GM20000 (cell line): ENCODE measurements around the gene MYO1D.
A peak's percentile ranks its signal among the peaks of the same experiment; 100 is the strongest.
"Not testable (repeated sequence)": the region's sequence is repeated elsewhere in the genome, so short reads cannot be mapped to it uniquely, and the experiment has no call there.

Source experiments
- DNase-seq: peaks from one replicate; pipeline ENCODE4 v3.0.0; 2012; ENCODE audit warnings: low spot score
- CTCF ChIP-seq: IDR thresholded peaks from 2 replicates; pipeline ENCODE4 v1.5.1; 2012; ENCODE audit warnings: mild to moderate bottlenecking, control low read depth; ENCODE audit errors: extremely low read depth, missing control alignments

The MYO1D gene

GRCh38 chr17:32529604-32530003 is 347.3 kb downstream of the MYO1D start:
- DNase-seq, result no peak
- no peak for TF ChIP-seq CTCF

- TF ChIP-seq CTCF, result no peak
- no peak for DNase-seq
Observed at GRCh38 chr17:32528825-32529224, 348.1 kb downstream of the MYO1D start.

- no peak for TF ChIP-seq CTCF
- DNase-seq, result no peak
Observed at GRCh38 chr17:32527146-32527545, 349.8 kb downstream of the MYO1D start.

- no peak for DNase-seq
- TF ChIP-seq CTCF, result no peak
Observed at GRCh38 chr17:32525122-32525521, 351.8 kb downstream of the MYO1D start.

GRCh38 chr17:32524553-32524880 is 352.4 kb downstream of the MYO1D start:
- DNase-seq, result not testable (repeated sequence)

DNA sequence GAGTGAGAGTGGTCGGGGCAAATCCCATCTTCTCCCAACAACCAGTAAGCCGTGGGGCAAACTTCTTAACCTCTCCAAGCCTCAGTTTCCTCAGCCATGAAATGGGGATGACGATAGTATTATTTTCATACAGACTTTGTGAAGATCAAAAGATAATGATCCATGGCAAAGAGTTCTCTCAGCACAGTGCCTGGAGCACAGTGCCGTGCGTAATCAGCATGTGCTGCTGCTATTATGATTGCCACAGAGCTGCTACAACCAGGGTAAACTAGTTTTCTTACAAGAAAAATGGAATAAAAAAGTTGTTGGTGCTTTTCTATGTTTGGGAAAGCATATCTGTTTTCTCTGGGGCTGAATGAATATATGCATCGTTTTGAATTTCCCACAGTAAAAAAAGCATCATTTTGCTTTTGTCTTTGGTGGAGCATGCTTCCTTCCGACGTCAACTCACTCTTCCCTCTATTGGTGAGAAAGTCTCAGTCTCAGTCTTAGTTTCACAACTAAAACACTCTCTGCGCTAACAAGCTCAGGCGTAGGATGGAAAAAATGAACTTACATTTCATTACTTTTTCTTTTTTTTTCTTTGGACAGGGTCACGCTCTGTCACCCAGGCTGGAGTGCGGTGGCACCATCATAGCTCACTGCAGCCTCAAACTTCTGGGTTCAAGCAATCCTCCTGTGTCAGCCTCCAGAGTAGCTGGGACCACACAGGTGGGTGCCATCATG is 352.9 kb downstream of the MYO1D start:
- peak; percentile 69 for DNase-seq
- no peak for TF ChIP-seq CTCF

DNA sequence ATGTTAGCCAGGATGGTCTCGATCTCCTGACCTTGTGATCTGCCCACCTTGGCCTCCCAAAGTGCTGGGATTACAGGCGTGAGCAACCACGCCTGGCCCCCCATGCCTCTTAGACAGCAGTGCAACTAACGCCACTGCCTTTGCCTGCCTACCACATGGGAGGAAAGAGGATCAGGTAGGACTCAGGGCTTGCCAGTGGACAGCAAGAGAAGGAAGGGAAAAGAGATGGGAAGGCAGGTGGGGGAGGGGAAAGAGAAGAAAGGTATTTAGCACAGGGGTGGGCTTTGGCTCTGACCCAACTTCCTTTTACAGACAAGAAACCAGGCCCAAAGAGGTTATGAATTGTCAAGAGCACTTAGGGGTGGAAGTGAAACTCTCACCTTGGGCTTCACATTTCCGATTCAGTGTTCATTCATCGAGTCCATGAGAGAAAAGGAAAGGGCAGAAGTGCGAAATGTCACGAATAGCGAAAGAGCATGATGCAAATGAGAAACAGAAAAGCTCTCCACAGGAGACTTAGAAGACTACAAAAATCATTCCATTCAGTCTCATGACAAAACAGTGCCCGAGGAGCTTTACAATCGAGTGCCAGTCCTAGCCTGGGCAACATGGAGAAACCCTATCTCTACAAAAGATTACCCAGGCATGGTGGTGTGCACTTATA is 353.8 kb downstream of the MYO1D start:
- no peak for TF ChIP-seq CTCF
- DNase-seq, result peak; percentile 78
